H54 (cell line): ENCODE results near the gene TYSND1.

ENCODE experiments used
- DNase-seq: peaks from one replicate; pipeline ENCODE4 v3.0.0; 2011; ENCODE audit warnings: low spot score, mixed read lengths; ENCODE audit not compliant: insufficient read length
- FAIRE-seq: peaks from 3 replicates; lab custom pipeline; 2011; peaks lifted over from hg19 to GRCh38; lab: Jason Lieb, UNC
- POLR2A ChIP-seq: IDR thresholded peaks from 2 replicates; pipeline ENCODE4 v1.6.1; 2011; ENCODE audit warnings: low read depth, mild to moderate bottlenecking, low read length

Gene TYSND1

DNA sequence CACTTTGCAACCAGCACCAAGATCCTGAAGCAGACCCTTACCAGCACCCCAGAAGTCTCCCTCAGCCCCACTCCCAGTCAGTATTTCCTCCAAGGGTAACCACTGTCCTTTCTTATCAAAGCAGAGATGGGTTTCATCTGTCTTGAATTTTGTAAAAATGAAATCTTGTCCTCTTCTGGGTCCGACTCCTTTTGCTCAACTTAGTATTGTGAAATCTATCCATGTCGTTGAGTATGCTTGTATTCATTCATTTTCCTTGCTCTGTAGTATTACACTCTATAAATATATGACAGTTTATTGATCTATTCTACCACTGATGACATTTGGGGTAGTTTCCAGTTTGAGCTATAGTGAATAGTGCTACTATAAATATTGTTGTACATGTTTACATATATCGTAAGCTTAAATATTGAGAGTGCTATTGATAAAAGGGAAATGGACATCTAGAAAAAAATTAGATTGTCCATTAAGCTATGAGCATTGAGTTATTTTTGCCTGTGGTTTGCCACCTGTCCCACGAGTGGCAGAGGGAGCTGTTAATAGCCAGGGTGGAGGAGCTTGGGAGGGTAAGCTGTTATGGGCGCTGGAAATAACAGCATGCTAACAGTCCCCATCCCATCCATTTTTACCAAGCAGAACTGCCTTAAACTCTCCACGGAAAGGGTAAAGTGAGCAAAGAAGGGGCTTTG is 50.3 kb downstream of the TYSND1 start:
- no peak for TF ChIP-seq POLR2A
- no peak for DNase-seq
- no peak for FAIRE-seq

DNA sequence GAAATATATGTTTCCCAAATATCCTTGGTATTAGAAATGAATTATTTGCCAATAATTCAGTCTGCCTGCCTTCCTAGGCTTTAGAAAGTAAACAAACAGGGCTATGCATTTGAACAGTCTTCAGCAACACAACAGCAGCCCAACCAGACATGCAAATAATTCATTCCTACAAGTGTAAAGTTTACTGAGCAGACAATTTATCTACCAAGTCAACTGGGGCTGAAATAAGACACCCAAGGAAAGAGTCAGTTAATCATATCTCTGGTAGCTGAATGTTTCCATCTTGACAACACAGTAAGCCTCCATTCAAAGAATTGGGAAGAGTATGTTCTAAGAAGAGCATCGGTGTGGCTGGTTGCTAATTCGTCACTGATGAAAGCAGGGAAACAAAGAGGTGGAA is 52.2 kb downstream of the TYSND1 start:
- no peak for TF ChIP-seq POLR2A
- DNase-seq (no peak), FAIRE-seq (no peak)

DNA sequence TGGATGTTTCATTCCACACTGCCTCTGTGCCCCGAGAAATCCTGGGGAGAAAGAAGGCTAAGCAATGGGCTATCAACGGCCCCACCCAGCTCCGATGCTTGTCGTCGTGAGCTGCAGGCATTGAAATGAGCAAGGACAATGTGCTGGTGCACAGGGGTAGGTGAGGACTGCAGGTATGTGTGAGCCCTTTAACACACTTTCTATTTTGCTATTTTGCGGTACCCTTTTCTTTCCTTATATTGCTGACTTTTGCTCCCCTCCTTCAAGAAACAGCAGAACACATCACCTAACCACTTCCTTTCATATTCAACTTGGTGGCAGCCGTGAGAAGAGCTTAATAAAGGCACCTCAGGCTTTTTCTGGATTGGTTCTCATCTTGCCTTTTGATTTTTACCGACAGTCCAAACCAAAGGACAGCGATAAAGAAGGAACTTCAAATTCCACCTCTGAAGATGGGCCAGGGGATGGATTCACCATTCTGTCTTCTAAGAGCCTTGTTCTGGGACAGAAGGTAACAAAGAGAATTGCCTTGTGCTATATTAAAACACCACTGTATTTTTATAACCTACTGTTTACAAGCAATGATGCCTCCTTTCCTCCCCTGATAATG is 53.1 kb downstream of the TYSND1 start:
- FAIRE-seq (no peak), DNase-seq (no peak)
- TF ChIP-seq POLR2A, result no peak

DNA sequence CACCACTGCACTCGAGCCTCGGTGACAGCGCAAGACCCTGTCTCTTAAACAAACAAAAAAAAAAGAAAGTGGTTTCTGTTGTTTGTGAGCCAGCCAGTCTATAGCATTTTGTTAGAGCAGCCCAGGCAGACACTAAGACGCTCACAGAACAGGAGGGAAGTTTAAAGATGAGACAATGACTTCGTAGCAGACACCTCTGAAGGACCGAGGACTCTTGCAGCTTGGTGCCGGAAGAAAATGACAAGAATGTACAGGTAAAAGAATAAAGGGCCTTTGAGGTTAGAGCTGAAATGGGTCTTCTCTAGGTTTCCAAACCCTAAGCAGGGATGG is 54.1 kb downstream of the TYSND1 start:
- DNase-seq, result no peak
- TF ChIP-seq POLR2A, result no peak
- no peak for FAIRE-seq

DNA sequence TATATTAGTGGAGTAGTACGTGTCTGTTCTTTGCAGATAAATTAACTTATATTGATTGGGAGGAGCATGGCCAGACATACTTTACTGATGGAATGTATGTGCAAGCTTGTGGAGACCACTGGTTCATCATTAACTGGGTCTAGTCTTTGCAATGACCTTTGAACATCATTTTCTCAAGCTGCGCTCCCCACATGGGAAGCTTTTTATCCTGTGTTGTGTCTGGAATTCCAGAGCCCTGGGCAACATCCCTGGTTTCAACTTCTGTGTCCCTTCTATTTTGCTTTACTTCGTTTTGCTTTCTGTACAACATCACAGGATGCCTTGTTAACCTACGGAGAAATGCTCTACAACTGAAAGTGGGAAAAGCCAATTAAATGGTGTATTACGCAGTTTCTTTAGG is 55.5 kb downstream of the TYSND1 start:
- no peak for TF ChIP-seq POLR2A
- no peak for FAIRE-seq
- DNase-seq, result no peak

DNA sequence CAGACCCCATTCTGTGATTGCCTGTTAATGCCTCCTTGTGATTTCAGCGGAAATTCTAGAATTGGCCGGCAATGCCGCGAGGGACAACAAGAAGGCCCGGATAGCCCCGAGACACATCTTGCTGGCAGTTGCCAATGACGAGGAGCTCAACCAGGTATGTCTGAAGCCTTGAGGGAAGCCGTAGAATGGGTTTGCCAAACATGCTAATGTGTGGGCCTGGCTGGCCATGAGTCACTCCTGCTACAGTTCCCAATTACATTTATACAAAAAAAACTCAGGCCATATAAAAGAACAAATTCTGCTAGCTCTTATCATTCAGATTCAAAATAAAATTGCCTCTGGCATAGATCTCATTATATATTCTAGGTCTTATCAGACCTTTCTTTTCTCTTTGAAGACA is 56.5 kb downstream of the TYSND1 start:
- TF ChIP-seq POLR2A, result no peak
- FAIRE-seq, result no peak

DNA sequence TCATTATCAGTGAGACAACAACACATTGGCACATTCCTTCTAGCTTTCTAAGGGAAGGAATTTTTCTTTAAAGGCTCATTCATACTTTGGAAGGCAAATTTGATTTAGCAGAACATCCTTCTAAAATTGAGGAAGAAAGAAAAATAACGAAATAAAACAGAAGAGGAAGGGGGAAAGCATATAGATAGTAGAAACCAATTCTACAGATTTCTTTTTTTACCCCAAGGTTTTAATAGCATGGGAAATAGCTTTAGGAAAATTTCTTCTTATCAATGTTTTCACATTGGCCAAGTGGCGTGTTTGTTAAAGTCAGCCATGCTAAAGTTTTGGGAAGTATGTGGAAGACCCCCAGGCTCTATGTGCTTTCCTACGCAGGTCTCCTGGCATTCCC is 58.2 kb downstream of the TYSND1 start:
- FAIRE-seq (no peak), DNase-seq (no peak)
- TF ChIP-seq POLR2A, result no peak

More for the DNA sequence above, 56.5 kb downstream of the TYSND1 start:
- DNase-seq, result no peak
